Transverse colon (tissue), 4 donors: ENCODE measurements around the gene ACP1.

ENCODE experiments used
- CTCF ChIP-seq, 5 experiments: fragments of 200-600 bp in 3 of 5; fragments of 450-650 bp in 2 of 5; sonication (generic) in 3 of 5; IDR thresholded peaks; 1 replicate in 2 of 5; 2 replicates in 3 of 5; pipeline ENCODE4 v1.5.1; 2016 to 2017; ENCODE audit warnings: antibody characterized with exemption in 5 of 5, inconsistent platforms in 3 of 5, mild to moderate bottlenecking in 2 of 5, moderate library complexity in 1 of 5
- EP300 ChIP-seq: sonication (generic); formaldehyde crosslinking; IDR thresholded peaks from one replicate; pipeline ENCODE4 v1.6.1; 2017; ENCODE audit warnings: antibody characterized with exemption, low read depth
- POLR2A ChIP-seq: fragments of 450-650 bp; IDR thresholded peaks from one replicate; pipeline ENCODE4 v1.6.1; 2016; ENCODE audit warnings: antibody characterized with exemption, mild to moderate bottlenecking, moderate library complexity
- POLR2AphosphoS5 ChIP-seq, 3 donors: sonication (generic); formaldehyde crosslinking; IDR thresholded peaks; one replicate each; pipeline ENCODE4 v1.6.1; 2016; ENCODE audit warnings: antibody characterized with exemption in 3 of 3

DNA sequence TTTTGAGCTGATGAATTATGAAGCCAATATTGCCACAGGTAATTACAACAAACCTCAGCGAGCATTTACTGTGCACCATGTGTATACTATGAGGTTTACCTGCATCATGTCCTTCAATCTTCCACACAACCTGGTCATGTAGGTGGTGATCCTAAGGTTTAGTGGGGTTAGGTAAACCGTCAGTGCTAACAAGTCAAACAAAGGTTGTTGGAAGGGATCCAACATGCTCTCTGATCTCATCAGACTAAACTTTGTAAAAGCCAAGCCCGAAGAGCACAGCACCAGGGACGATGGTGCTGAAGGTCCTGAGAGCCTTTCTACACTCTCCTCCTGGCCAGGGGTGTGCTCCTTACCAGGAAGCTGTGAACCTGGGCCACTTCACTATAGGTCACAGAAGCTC is 30.3 kb upstream of the ACP1 start:
- no peak for TF ChIP-seq CTCF (IDR thresholded peaks at IDR 0.05)
- TF ChIP-seq EP300: no peak
- no peak for TF ChIP-seq POLR2A
- TF ChIP-seq POLR2AphosphoS5 (IDR thresholded peaks at IDR 0.05): no peak
